GM19351 (cell line): ENCODE results near the gene SCNN1B.
"Not testable (repeated sequence)": the region's sequence is repeated elsewhere in the genome, so short reads cannot be mapped to it uniquely, and the experiment has no call there.

Experiments used
- ATAC-seq: cut with Tn5 transposase; IDR thresholded peaks from one replicate; pipeline ENCODE4 v1.9.1; 2021; ENCODE audit warnings: mild to moderate bottlenecking, moderate library complexity; ENCODE audit not compliant: unreplicated experiment

Gene SCNN1B

GRCh38 chr16:23302045-23302956 is at the start of gene SCNN1B:
Gene SCNN1B (plus strand): TSS chr16:23302302. CDS start chr16:23348600, 46,298 bp downstream.
- ATAC-seq: no peak

GRCh38 chr16:23252310-23252709 is 49.8 kb upstream of the SCNN1B start:
- ATAC-seq: no peak

GRCh38 chr16:23253650-23254049 is 48.5 kb upstream of the SCNN1B start:
- not testable (repeated sequence) for ATAC-seq

GRCh38 chr16:23254338-23254737 is 47.8 kb upstream of the SCNN1B start:
- ATAC-seq: no peak

GRCh38 chr16:23255000-23255399 is 47.1 kb upstream of the SCNN1B start:
- ATAC-seq: no peak

GRCh38 chr16:23256440-23256839 is 45.7 kb upstream of the SCNN1B start:
- ATAC-seq: no peak

- no peak for ATAC-seq
Measured at GRCh38 chr16:23257682-23258081, 44.4 kb upstream of the SCNN1B start.

GRCh38 chr16:23258919-23259237 is 43.2 kb upstream of the SCNN1B start:
- ATAC-seq: no peak

- no peak for ATAC-seq
Measured at GRCh38 chr16:23267647-23268046, 34.5 kb upstream of the SCNN1B start.

GRCh38 chr16:23268561-23268960 is 33.5 kb upstream of the SCNN1B start:
- no peak for ATAC-seq

GRCh38 chr16:23269248-23269953 is 32.7 kb upstream of the SCNN1B start:
- no peak for ATAC-seq

- no peak for ATAC-seq
Measured at GRCh38 chr16:23270654-23271053, 31.4 kb upstream of the SCNN1B start.

- ATAC-seq: no peak
Measured at GRCh38 chr16:23274968-23275367, 27.1 kb upstream of the SCNN1B start.

- no peak for ATAC-seq
Measured at GRCh38 chr16:23276821-23277220, 25.3 kb upstream of the SCNN1B start.

GRCh38 chr16:23278031-23278430 is 24.1 kb upstream of the SCNN1B start:
- ATAC-seq: no peak

- ATAC-seq: no peak
Measured at GRCh38 chr16:23279721-23280153, 22.4 kb upstream of the SCNN1B start.

GRCh38 chr16:23280483-23280967 is 21.6 kb upstream of the SCNN1B start:
- ATAC-seq: no peak

GRCh38 chr16:23282568-23282967 is 19.5 kb upstream of the SCNN1B start:
- no peak for ATAC-seq

- no peak for ATAC-seq
Measured at GRCh38 chr16:23283571-23283970, 18.5 kb upstream of the SCNN1B start.

- no peak for ATAC-seq
Measured at GRCh38 chr16:23284584-23284983, 17.5 kb upstream of the SCNN1B start.

- no peak for ATAC-seq
Measured at GRCh38 chr16:23286131-23286532, 16.0 kb upstream of the SCNN1B start.

- ATAC-seq: no peak
Measured at GRCh38 chr16:23288209-23288608, 13.9 kb upstream of the SCNN1B start.
